H1 (cell line): ENCODE data around the gene RBFOX1. TPM values are rescaled to one million over a fixed set of nuclear protein-coding genes. Genes with fewer than 3 reads are reported as not detected.

ENCODE experiments used
- CTCF ChIA-PET: fragments of 300-600 bp; sonication (Branson Sonifier 250); formaldehyde crosslinking; loops from one replicate; lab custom pipeline; 2021; ENCODE audit not compliant: partially characterized antibody; lab: Charles Lee
- POLR2A ChIA-PET: fragments of 300-600 bp; sonication (Branson Sonifier 250); formaldehyde crosslinking; loops from one replicate; lab custom pipeline; 2021; ENCODE audit warnings: inconsistent platforms; ENCODE audit not compliant: partially characterized antibody; lab: Charles Lee
- DNase-seq, 2 experiments: peaks; one replicate each; pipeline versions ENCODE4 v3.0.0 to v3.0.0-alpha.2; 2010 to 2022; ENCODE audit warnings: low spot score in 2 of 2, low read depth in 1 of 2, mixed read lengths in 1 of 2
- FAIRE-seq: peaks from 2 replicates; lab custom pipeline; 2011; peaks lifted over from hg19 to GRCh38; lab: Jason Lieb, UNC
- H2AFZ ChIP-seq: 2 replicates; pipeline ENCODE4 v1.8.1; 2012; ENCODE audit warnings: low read length, inconsistent platforms
- H2AK5ac ChIP-seq: 2 replicates; pipeline ENCODE4 v1.6.1; 2013; ENCODE audit warnings: low read depth, low read length
- H2BK120ac ChIP-seq: replicated peaks from 2 replicates; pipeline ENCODE3; 2013; ENCODE audit warnings: low read depth, low read length, inconsistent platforms
- H2BK12ac ChIP-seq: 2 replicates; pipeline ENCODE4 v1.6.1; 2013; ENCODE audit warnings: low read depth, low read length
- H2BK15ac ChIP-seq: 2 replicates; pipeline ENCODE4 v1.6.1; 2013; ENCODE audit warnings: low read length
- H2BK20ac ChIP-seq: 2 replicates; pipeline ENCODE4 v1.6.1; 2013; ENCODE audit warnings: low read length
- H2BK5ac ChIP-seq: 2 replicates; pipeline ENCODE4 v1.6.1; 2013; ENCODE audit warnings: low read depth, low read length
- H3K14ac ChIP-seq: 2 replicates; pipeline ENCODE4 v1.6.1; 2013; ENCODE audit warnings: inconsistent platforms; ENCODE audit not compliant: insufficient read length
- H3K18ac ChIP-seq: 2 replicates; pipeline ENCODE4 v1.6.1; 2013; ENCODE audit warnings: low read length; ENCODE audit errors: extremely low read depth
- H3K23ac ChIP-seq: 2 replicates; pipeline ENCODE4 v1.6.1; 2013; ENCODE audit warnings: inconsistent platforms; ENCODE audit not compliant: insufficient read length
- H3K23me2 ChIP-seq: 2 replicates; pipeline ENCODE4 v1.6.1; 2013; ENCODE audit warnings: low read depth, low read length
- H3K27ac ChIP-seq: 2 replicates; pipeline ENCODE4 v1.6.1; 2011; ENCODE audit warnings: low read depth, low read length, inconsistent platforms
- H3K27me3 ChIP-seq, 4 experiments: replicated peaks in 1 of 4; 1 replicate in 1 of 4; 2 replicates in 3 of 4; pipeline versions ENCODE4 v1.6.1 to v1.8.1; 2011 to 2013; ENCODE audit warnings: low read length in 3 of 4, mild to moderate bottlenecking in 3 of 4, inconsistent platforms in 2 of 4, mixed read lengths in 2 of 4, moderate library complexity in 1 of 4; ENCODE audit not compliant: control insufficient read depth in 3 of 4, insufficient read depth in 3 of 4; ENCODE audit errors: extremely low read depth in 1 of 4
- H3K36me3 ChIP-seq, 4 experiments: 2 replicates each; pipeline versions ENCODE4 v1.6.1 to v1.8.1; 2011 to 2013; ENCODE audit warnings: mild to moderate bottlenecking in 4 of 4, low read length in 3 of 4, moderate library complexity in 2 of 4, control low read depth in 1 of 4, inconsistent platforms in 1 of 4; ENCODE audit not compliant: insufficient read depth in 4 of 4, control insufficient read depth in 2 of 4
- H3K4ac ChIP-seq: replicated peaks from 2 replicates; pipeline ENCODE3; 2013; ENCODE audit warnings: low read length, low read depth, mixed read lengths, inconsistent platforms; ENCODE audit not compliant: insufficient read length
- H3K4me1 ChIP-seq, 4 experiments: replicated peaks in 1 of 4; 1 replicate in 1 of 4; 2 replicates in 3 of 4; pipeline versions ENCODE4 v1.6.1 to v1.8.1; 2011 to 2013; ENCODE audit warnings: low read length in 3 of 4, inconsistent platforms in 2 of 4, mixed read lengths in 1 of 4; ENCODE audit not compliant: insufficient read depth in 4 of 4, control insufficient read depth in 3 of 4
- H3K4me2 ChIP-seq, 2 experiments: 2 replicates each; pipeline versions ENCODE4 v1.6.1 to v1.8.1; 2011 to 2013; ENCODE audit warnings: low read depth in 2 of 2, low read length in 2 of 2, control low read depth in 1 of 2, inconsistent platforms in 1 of 2, mild to moderate bottlenecking in 1 of 2; ENCODE audit not compliant: insufficient read depth in 1 of 2
- H3K4me3 ChIP-seq, 4 experiments: fragments of 200-600, 300-600 bp in 1 of 4; sonication (generic), shearing (Covaris generic), sonication (Bioruptor Twin) in 1 of 4; 2 replicates each; pipeline versions ENCODE4 v1.5.1 to v1.8.1; 2011 to 2016; ENCODE audit warnings: low read length in 4 of 4, low read depth in 3 of 4, control low read depth in 2 of 4, inconsistent platforms in 2 of 4, mild to moderate bottlenecking in 2 of 4, mixed read lengths in 1 of 4, moderate library complexity in 1 of 4; ENCODE audit not compliant: insufficient read depth in 2 of 4; ENCODE audit errors: extremely low read depth in 1 of 4
- H3K56ac ChIP-seq: replicated peaks from 2 replicates; pipeline ENCODE3; 2013; ENCODE audit warnings: low read depth, mild to moderate bottlenecking, mixed read lengths, low read length, inconsistent platforms; ENCODE audit not compliant: insufficient read length
- H3K79me1 ChIP-seq: 2 replicates; pipeline ENCODE4 v1.6.1; 2013; ENCODE audit warnings: low read depth, low read length, control low read depth
- H3K79me2 ChIP-seq, 2 experiments: 2 replicates each; pipeline versions ENCODE4 v1.6.1 to v1.8.1; 2012 to 2013; ENCODE audit warnings: low read length in 2 of 2, mild to moderate bottlenecking in 2 of 2, inconsistent platforms in 1 of 2; ENCODE audit not compliant: insufficient read depth in 2 of 2, control insufficient read depth in 1 of 2
- H3K9ac ChIP-seq, 4 experiments: replicated peaks in 1 of 4; 1 replicate in 1 of 4; 2 replicates in 3 of 4; pipeline versions ENCODE4 v1.6.1 to v1.8.1; 2011 to 2013; ENCODE audit warnings: low read depth in 3 of 4, low read length in 3 of 4, control low read depth in 2 of 4, mild to moderate bottlenecking in 2 of 4, moderate library complexity in 2 of 4, inconsistent platforms in 1 of 4; ENCODE audit errors: extremely low read depth in 1 of 4
- H3K9me3 ChIP-seq, 2 experiments: 2 replicates each; pipeline versions ENCODE4 v1.6.1 to v1.8.1; 2012 to 2013; ENCODE audit warnings: mild to moderate bottlenecking in 2 of 2, moderate library complexity in 2 of 2, control low read depth in 1 of 2, inconsistent platforms in 1 of 2, low read depth in 1 of 2, low read length in 1 of 2, mixed read lengths in 1 of 2; ENCODE audit not compliant: insufficient read depth in 2 of 2
- H4K20me1 ChIP-seq, 2 experiments: replicated peaks in 1 of 2; 2 replicates each; pipeline versions ENCODE3 to v1.8.1; 2011 to 2013; ENCODE audit warnings: inconsistent platforms in 2 of 2, low read length in 2 of 2, mild to moderate bottlenecking in 1 of 2; ENCODE audit not compliant: insufficient read depth in 2 of 2, control insufficient read depth in 1 of 2
- H4K5ac ChIP-seq: 2 replicates; pipeline ENCODE4 v1.6.1; 2013; ENCODE audit warnings: low read length, low read depth, mixed read lengths, inconsistent platforms; ENCODE audit not compliant: insufficient read length
- H4K8ac ChIP-seq: 2 replicates; pipeline ENCODE4 v1.8.0; 2013; ENCODE audit warnings: mild to moderate bottlenecking, moderate library complexity, low read length, inconsistent platforms; ENCODE audit not compliant: insufficient read depth; ENCODE audit errors: extremely low read depth
- H4K91ac ChIP-seq: replicated peaks from 2 replicates; pipeline ENCODE3; 2013; ENCODE audit warnings: low read length, mixed read lengths, inconsistent platforms; ENCODE audit not compliant: insufficient read length
- ASH2L ChIP-seq: fragments of 200-600, 300-600 bp; sonication (generic); IDR thresholded peaks from one replicate; pipeline ENCODE4 v1.7.1; 2017; ENCODE audit warnings: low read length
- BACH1 ChIP-seq: IDR thresholded peaks from 2 replicates; pipeline ENCODE4 v1.6.1; 2012; ENCODE audit warnings: low read length, improper control_type of control experiment
- CEBPB ChIP-seq: IDR thresholded peaks from 2 replicates; pipeline ENCODE4 v1.6.1; 2012; ENCODE audit warnings: low read depth, low read length
- HDAC6 ChIP-seq: IDR thresholded peaks from one replicate; pipeline ENCODE4 v1.7.1; 2012; ENCODE audit warnings: low read depth, mild to moderate bottlenecking, inconsistent platforms, low read length, moderate library complexity
- KDM1A ChIP-seq: fragments of 200-600, 300-600 bp; sonication (generic); IDR thresholded peaks from 2 replicates; pipeline ENCODE4 v1.7.1; 2016; ENCODE audit warnings: mild to moderate bottlenecking, low read length, borderline replicate concordance
- POLR2AphosphoS5 ChIP-seq: IDR thresholded peaks from 2 replicates; pipeline ENCODE4 v1.6.1; 2011; ENCODE audit warnings: low read depth, low read length
- SAP30 ChIP-seq: fragments of 300-600 bp; sonication (generic); IDR thresholded peaks from 2 replicates; pipeline ENCODE4 v1.7.1; 2012; ENCODE audit warnings: low read length, moderate library complexity, mild to moderate bottlenecking, inconsistent platforms; ENCODE audit not compliant: insufficient read depth, insufficient replicate concordance
- SP2 ChIP-seq: IDR thresholded peaks from 2 replicates; pipeline ENCODE4 v1.6.1; 2012; ENCODE audit warnings: mild to moderate bottlenecking, low read length, inconsistent platforms
- SRF ChIP-seq: IDR thresholded peaks from 2 replicates; pipeline ENCODE4 v1.6.1; 2011; ENCODE audit warnings: mild to moderate bottlenecking, low read depth, low read length, moderate library complexity
- SUZ12 ChIP-seq: fragments of 200-600 bp; sonication (generic); IDR thresholded peaks from 2 replicates; pipeline ENCODE4 v1.6.1; 2012; ENCODE audit warnings: mild to moderate bottlenecking, inconsistent platforms, low read length, moderate library complexity, mixed read lengths
- TCF12 ChIP-seq: IDR thresholded peaks from 2 replicates; pipeline ENCODE4 v1.6.1; 2011; ENCODE audit warnings: low read depth, mild to moderate bottlenecking, low read length
- WGBS, 2 experiments: shearing (Covaris generic) in 1 of 2; methylation state at CpG; one replicate each; pipeline versions ENCODE4 v1.1.6 to v1.1.7; 2013 to 2015; ENCODE audit warnings: low lambda C conversion rate in 2 of 2, mixed read lengths in 2 of 2, inconsistent platforms in 1 of 2, low coverage in 1 of 2, missing lambda C conversion rate in 1 of 2; ENCODE audit not compliant: insufficient replicate concordance in 2 of 2, insufficient coverage in 1 of 2, insufficient read length in 1 of 2; ENCODE audit errors: extremely low coverage in 1 of 2, missing lambda C conversion rate in 1 of 2; 5-methylcytosine and 5-hydroxymethylcytosine counted together
- polyA plus RNA-seq, 7 experiments: library from polyadenylated mRNA; depleted of rRNA in 3 of 7; stranded (reverse) in 5 of 7; unstranded in 2 of 7; fragments of >200 nt in 5 of 7; fragments of 200-250 nt in 2 of 7; gene quantifications; 1 replicate in 5 of 7; 2 replicates in 1 of 7; 4 replicates in 1 of 7; pipeline versions ENCODE4 v1.2.1 to v1.2.3, GENCODE V29; 2011 to 2013; ENCODE audit warnings: missing spikeins in 2 of 7, mixed read lengths in 2 of 7
- total RNA-seq: library from RNA; stranded (reverse); fragmentation: NEBNext Ultra II Directional; extraction: Animal tissue kit (Norgen Biotek cat#: 25700); gene quantifications from 2 replicates; pipeline ENCODE4 v1.2.1, GENCODE V29; 2021
- TF ChIP-seq, protein P1 (sequence below): IDR thresholded peaks from 2 replicates; pipeline ENCODE4 v1.6.1; 2011; ENCODE audit warnings: low read length, improper control_type of control experiment

Gene RBFOX1
- total and polyA plus RNA-seq, 2 of the 8 experiments (the other 6 are each of a cell fraction or from before 2014, with no cell fraction given) = 1.7 to 2.8 TPM

DNA sequence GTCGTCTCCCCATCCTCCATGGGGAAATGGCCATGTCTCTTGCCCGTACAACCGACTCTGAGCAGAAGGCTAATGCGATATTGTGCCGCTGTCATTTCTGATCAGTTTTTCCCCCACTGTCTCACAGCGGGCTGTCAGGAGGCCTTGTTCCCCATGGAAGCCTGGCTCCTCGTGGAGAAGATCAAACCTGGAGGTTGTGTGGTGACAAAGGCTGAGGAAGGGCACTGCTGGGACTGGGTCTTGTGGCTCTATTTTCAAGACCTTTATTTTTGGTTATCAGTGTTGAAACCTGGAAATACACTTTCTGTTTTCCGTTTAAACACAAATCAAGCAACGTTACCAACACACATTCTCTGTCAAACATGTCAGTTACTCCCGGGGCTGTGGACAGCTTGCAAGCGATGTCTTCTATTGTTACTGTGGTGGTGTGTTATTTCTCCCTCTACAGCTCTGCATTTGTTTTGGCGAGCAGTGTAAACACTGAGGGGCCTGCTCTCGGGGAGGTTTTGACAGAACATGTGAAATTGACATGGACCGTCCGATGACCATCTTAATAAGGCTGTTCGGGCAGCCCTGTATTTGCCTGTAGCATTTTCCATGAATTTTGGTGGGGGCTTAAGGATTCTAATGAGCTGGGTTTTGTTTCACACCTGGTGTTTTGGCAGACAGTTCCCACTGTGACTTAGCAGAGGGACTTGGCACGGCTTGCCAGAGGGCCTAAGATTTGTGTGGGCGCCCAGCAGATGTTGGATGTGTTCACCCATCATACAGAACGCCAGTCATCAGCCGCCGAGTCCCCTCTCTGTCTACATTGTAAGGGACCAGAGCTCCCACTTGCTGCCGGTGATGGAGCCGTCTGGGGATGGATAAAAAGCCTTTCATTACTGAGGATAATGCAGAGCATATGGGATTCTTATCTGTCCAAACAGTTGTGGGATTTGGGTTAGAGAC, 12.5 kb downstream of the RBFOX1 start:
- Histone ChIP-seq H2BK15ac (no peak overlapping the region), H3K56ac (no peak overlapping the region), H3K4me1 (no peaks in the 10 kb centered on the region), H3K27ac (no peak overlapping the region), H3K79me1 (no peaks in the 10 kb centered on the region), H2BK12ac (no peak overlapping the region), H4K5ac (no peak overlapping the region), H2AK5ac (no peak overlapping the region), H4K8ac (no peak overlapping the region), H2AFZ (no peak overlapping the region), H3K4ac (no peak overlapping the region), H3K4me3 (no peak overlapping the region), H2BK5ac (no peak overlapping the region), H3K4me2 (no peak overlapping the region), H3K27me3 (no peaks in the 10 kb centered on the region), H4K91ac (no peak overlapping the region), H3K79me2 (no peaks in the 10 kb centered on the region), H3K9me3 (no peaks in the 10 kb centered on the region), H4K20me1 (no peaks in the 10 kb centered on the region), H3K18ac (no peak overlapping the region), H2BK20ac (no peak overlapping the region), H3K9ac (no peak overlapping the region), H3K14ac (no peak overlapping the region), H3K23me2 (no peaks in the 10 kb centered on the region), H3K23ac (no peak overlapping the region), H3K36me3 (no peaks in the 10 kb centered on the region), H2BK120ac (no peak overlapping the region)
- ChIA-PET CTCF (interaction anchor here (1.2 to 1.6 kb wide), 2 partner anchors 14 to 102 kb away, joined by 3 to 4 read pairs; no protein-coding TSS in a partner anchor), POLR2A (no interaction called here)
- no peak for DNase-seq
- no peak for FAIRE-seq
- WGBS, 2 experiments = 91% methylated on average over 23 of the region's 23 CpGs; no CpG with 5 or more reads in 1 of the 2 experiments
- TF ChIP-seq CEBPB (no peak), SRF (no peak), POLR2AphosphoS5 (no peak), SP2 (no peak), SAP30 (no peak), ASH2L (no peak), KDM1A (no peak), SUZ12 (no peak), HDAC6 (no peak), BACH1 (no peak), TCF12 (no peak)
- TF ChIP-seq, protein P1, sequence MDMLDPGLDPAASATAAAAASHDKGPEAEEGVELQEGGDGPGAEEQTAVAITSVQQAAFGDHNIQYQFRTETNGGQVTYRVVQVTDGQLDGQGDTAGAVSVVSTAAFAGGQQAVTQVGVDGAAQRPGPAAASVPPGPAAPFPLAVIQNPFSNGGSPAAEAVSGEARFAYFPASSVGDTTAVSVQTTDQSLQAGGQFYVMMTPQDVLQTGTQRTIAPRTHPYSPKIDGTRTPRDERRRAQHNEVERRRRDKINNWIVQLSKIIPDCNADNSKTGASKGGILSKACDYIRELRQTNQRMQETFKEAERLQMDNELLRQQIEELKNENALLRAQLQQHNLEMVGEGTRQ = no peak
